ENCODE results near the gene DYNC1I1.

The DYNC1I1 gene

GRCh38 chr7:95906851-95907250 is 134.5 kb downstream of the DYNC1I1 start:
- Histone ChIP-seq H3K9ac (no peak overlapping the region), H3K27ac (no peak overlapping the region), H3K4me1 (peaks cover 0 to 12% (median 8%) of the 10 kb centered on the region in 10 experiments; a peak in 15 of 20 replicates), H3K4me2 (no peak overlapping the region), H3K9me3 (replicated peaks in 1 of 11) (no peaks in the 10 kb centered on the region), H3K36me3 (no peaks in the 10 kb centered on the region), H4K20me1 (no peaks in the 10 kb centered on the region), H3K4me3 (no peak overlapping the region), H3K27me3 (peaks cover 0 to 33% (median 0%) of the 10 kb centered on the region in 11 experiments; a peak in 6 of 22 replicates)
- TF ChIP-seq Cebpa-rat (IDR thresholded peaks at IDR 0.05) = no peak

- H3K4me2 ChIP-seq = no peak overlapping the region
- no peak overlapping the region for H3K9ac ChIP-seq
- H3K36me3 ChIP-seq = no peaks in the 10 kb centered on the region
- no peaks in the 10 kb centered on the region for H3K9me3 ChIP-seq (replicated peaks in 1 of 11)
- H4K20me1 ChIP-seq = no peaks in the 10 kb centered on the region
- TF ChIP-seq Cebpa-rat (IDR thresholded peaks at IDR 0.05) = no peak
- H3K4me3 ChIP-seq = no peak overlapping the region
- no peak overlapping the region for H3K27ac ChIP-seq
- H3K27me3 ChIP-seq = peaks cover 0 to 29% (median 0%) of the 10 kb centered on the region in 11 experiments; a peak in 4 of 22 replicates
- H3K4me1 ChIP-seq = peaks cover 0 to 12% (median 8%) of the 10 kb centered on the region in 10 experiments; a peak in 15 of 20 replicates
These were observed 135.0 kb downstream of the DYNC1I1 start for GRCh38 chr7:95907337-95907736.

- no peak overlapping the region for H3K4me3 ChIP-seq
- no peaks in the 10 kb centered on the region for H3K9me3 ChIP-seq (replicated peaks in 1 of 11)
- H4K20me1 ChIP-seq = no peaks in the 10 kb centered on the region
- H3K9ac ChIP-seq = no peak overlapping the region
- peaks cover 0 to 18% (median 0%) of the 10 kb centered on the region in 11 experiments; a peak in 2 of 22 replicates for H3K27me3 ChIP-seq
- H3K36me3 ChIP-seq = no peaks in the 10 kb centered on the region
- TF ChIP-seq Cebpa-rat (IDR thresholded peaks at IDR 0.05) = no peak
- H3K4me2 ChIP-seq = no peak overlapping the region
- H3K27ac ChIP-seq = no peak overlapping the region
- H3K4me1 ChIP-seq = peaks cover 0 to 9% (median 8%) of the 10 kb centered on the region in 10 experiments; a peak in 15 of 20 replicates
These were observed 136.1 kb downstream of the DYNC1I1 start for GRCh38 chr7:95908499-95908898.

GRCh38 chr7:95910341-95910740 is 138.0 kb downstream of the DYNC1I1 start:
- no peak overlapping the region for H3K27ac ChIP-seq
- no peaks in the 10 kb centered on the region for H4K20me1 ChIP-seq
- no peak overlapping the region for H3K4me2 ChIP-seq
- TF ChIP-seq Cebpa-rat (IDR thresholded peaks at IDR 0.05) = no peak
- no peak overlapping the region for H3K4me3 ChIP-seq
- no peaks in the 10 kb centered on the region for H3K9me3 ChIP-seq (replicated peaks in 1 of 11)
- H3K36me3 ChIP-seq = no peaks in the 10 kb centered on the region
- no peak overlapping the region for H3K9ac ChIP-seq
- H3K4me1 ChIP-seq = no peaks in the 10 kb centered on the region
- H3K27me3 ChIP-seq = peaks cover 0 to 18% (median 0%) of the 10 kb centered on the region in 11 experiments; a peak in 2 of 22 replicates

- no peak overlapping the region for H3K9ac ChIP-seq
- H3K9me3 ChIP-seq (replicated peaks in 1 of 11) = no peaks in the 10 kb centered on the region
- no peak overlapping the region for H3K4me2 ChIP-seq
- H3K27me3 ChIP-seq = no peaks in the 10 kb centered on the region
- no peaks in the 10 kb centered on the region; a peak in 1 of 22 replicates for H4K20me1 ChIP-seq
- no peaks in the 10 kb centered on the region for H3K4me1 ChIP-seq
- TF ChIP-seq Cebpa-rat (IDR thresholded peaks at IDR 0.05) = no peak
- no peaks in the 10 kb centered on the region for H3K36me3 ChIP-seq
- H3K27ac ChIP-seq = no peak overlapping the region
- no peak overlapping the region for H3K4me3 ChIP-seq
These were observed 143.4 kb downstream of the DYNC1I1 start for GRCh38 chr7:95915731-95916130.

- Histone ChIP-seq H3K4me1 (no peaks in the 10 kb centered on the region), H3K4me2 (0 out of 22 replicates have a peak overlapping the region, but pooled peaks of 1 of the 11 experiments have one; percentile 26), H3K4me3 (no peak overlapping the region), H3K27me3 (no peaks in the 10 kb centered on the region), H3K9me3 (replicated peaks in 1 of 11) (no peaks in the 10 kb centered on the region), H3K36me3 (no peaks in the 10 kb centered on the region), H3K27ac (no peak overlapping the region), H3K9ac (no peak overlapping the region), H4K20me1 (no peaks in the 10 kb centered on the region; a peak in 1 of 22 replicates)
- TF ChIP-seq Cebpa-rat (IDR thresholded peaks at IDR 0.05) = no peak
These were observed 144.4 kb downstream of the DYNC1I1 start for GRCh38 chr7:95916573-95917297.

- Histone ChIP-seq H3K27me3 (no peaks in the 10 kb centered on the region), H3K36me3 (no peaks in the 10 kb centered on the region), H3K9me3 (replicated peaks in 1 of 11) (no peaks in the 10 kb centered on the region), H3K4me1 (no peaks in the 10 kb centered on the region), H4K20me1 (no peaks in the 10 kb centered on the region; a peak in 1 of 22 replicates), H3K9ac (no peak overlapping the region), H3K27ac (no peak overlapping the region), H3K4me3 (no peak overlapping the region), H3K4me2 (no peak overlapping the region)
- TF ChIP-seq Cebpa-rat (IDR thresholded peaks at IDR 0.05) = no peak
These were observed 145.3 kb downstream of the DYNC1I1 start for GRCh38 chr7:95917634-95918033.

- Histone ChIP-seq H4K20me1 (no peaks in the 10 kb centered on the region; a peak in 1 of 22 replicates), H3K27me3 (no peaks in the 10 kb centered on the region), H3K27ac (no peak overlapping the region), H3K36me3 (no peaks in the 10 kb centered on the region), H3K9me3 (replicated peaks in 1 of 11) (no peaks in the 10 kb centered on the region), H3K9ac (no peak overlapping the region), H3K4me1 (no peaks in the 10 kb centered on the region), H3K4me3 (no peak overlapping the region), H3K4me2 (no peak overlapping the region)
- no peak for TF ChIP-seq Cebpa-rat (IDR thresholded peaks at IDR 0.05)
These were observed 147.2 kb downstream of the DYNC1I1 start for GRCh38 chr7:95919556-95919955.

- TF ChIP-seq Cebpa-rat (IDR thresholded peaks at IDR 0.05) = no peak
- Histone ChIP-seq H3K9ac (no peak overlapping the region), H4K20me1 (no peaks in the 10 kb centered on the region; a peak in 1 of 22 replicates), H3K4me1 (no peaks in the 10 kb centered on the region), H3K4me2 (no peak overlapping the region), H3K4me3 (no peak overlapping the region), H3K27me3 (no peaks in the 10 kb centered on the region), H3K36me3 (no peaks in the 10 kb centered on the region), H3K27ac (no peak overlapping the region), H3K9me3 (replicated peaks in 1 of 11) (no peaks in the 10 kb centered on the region)
These were observed 149.2 kb downstream of the DYNC1I1 start for GRCh38 chr7:95921543-95921942.

- H3K4me3 ChIP-seq = no peak overlapping the region
These were observed 149.8 kb downstream of the DYNC1I1 start for GRCh38 chr7:95922191-95922590.

More at GRCh38 chr7:95922191-95922590, 149.8 kb downstream of the DYNC1I1 start:
- Histone ChIP-seq H3K4me2 (no peak overlapping the region), H3K27ac (no peak overlapping the region), H3K4me1 (no peaks in the 10 kb centered on the region), H3K9me3 (replicated peaks in 1 of 11) (no peaks in the 10 kb centered on the region), H3K27me3 (no peaks in the 10 kb centered on the region), H3K36me3 (no peaks in the 10 kb centered on the region), H3K9ac (no peak overlapping the region), H4K20me1 (no peaks in the 10 kb centered on the region)
- TF ChIP-seq Cebpa-rat (IDR thresholded peaks at IDR 0.05) = no peak

All from BLaER1 treated with 17β-estradiol and CSF1 and Interleukin-3, amounts not matched to agents 10 nM and 100 nM (cell line).